HEK293 (cell line): ENCODE measurements around the gene LPCAT2.
"Not testable (repeated sequence)": the region's sequence is repeated elsewhere in the genome, so short reads cannot be mapped to it uniquely, and the experiment has no call there.

Experiments
- FEZF1 ChIP-seq: fragments of 450-650 bp; formaldehyde crosslinking; IDR thresholded peaks from 2 replicates; pipeline ENCODE4 v1.5.1; 2016; ENCODE audit warnings: missing biosample characterization, missing genetic modification characterization
- ZNF140 ChIP-seq: fragments of 450-650 bp; formaldehyde crosslinking; IDR thresholded peaks from 2 replicates; pipeline ENCODE4 v1.5.1; 2016; ENCODE audit warnings: missing biosample characterization, missing genetic modification characterization
- ZNF174 ChIP-seq: fragments of 450-650 bp; formaldehyde crosslinking; IDR thresholded peaks from 2 replicates; pipeline ENCODE4 v1.5.0; 2017; ENCODE audit warnings: missing biosample characterization, mild to moderate bottlenecking, missing genetic modification characterization
- ZNF2 ChIP-seq: fragments of 450-650 bp; formaldehyde crosslinking; IDR thresholded peaks from 2 replicates; pipeline ENCODE4 v1.5.1; 2016; ENCODE audit warnings: missing biosample characterization, missing genetic modification characterization
- ZNF391 ChIP-seq: fragments of 450-650 bp; formaldehyde crosslinking; IDR thresholded peaks from 2 replicates; pipeline ENCODE4 v1.5.1; 2016; ENCODE audit warnings: low read depth, missing biosample characterization, missing genetic modification characterization, borderline replicate concordance
- TF ChIP-seq, protein P1 (sequence below): fragments of 450-650 bp; formaldehyde crosslinking; IDR thresholded peaks from 2 replicates; pipeline ENCODE4 v1.5.1; 2016; ENCODE audit warnings: missing biosample characterization, missing genetic modification characterization
- TF ChIP-seq, protein P2 (sequence below): fragments of 450-650 bp; formaldehyde crosslinking; IDR thresholded peaks from 2 replicates; pipeline ENCODE4 v1.5.1; 2016; ENCODE audit warnings: missing biosample characterization, missing genetic modification characterization
- TF ChIP-seq, protein P3 (sequence below): fragments of 450-650 bp; formaldehyde crosslinking; IDR thresholded peaks from 2 replicates; pipeline ENCODE4 v1.5.1; 2016; ENCODE audit warnings: missing biosample characterization, missing genetic modification characterization, low read depth

DNA sequence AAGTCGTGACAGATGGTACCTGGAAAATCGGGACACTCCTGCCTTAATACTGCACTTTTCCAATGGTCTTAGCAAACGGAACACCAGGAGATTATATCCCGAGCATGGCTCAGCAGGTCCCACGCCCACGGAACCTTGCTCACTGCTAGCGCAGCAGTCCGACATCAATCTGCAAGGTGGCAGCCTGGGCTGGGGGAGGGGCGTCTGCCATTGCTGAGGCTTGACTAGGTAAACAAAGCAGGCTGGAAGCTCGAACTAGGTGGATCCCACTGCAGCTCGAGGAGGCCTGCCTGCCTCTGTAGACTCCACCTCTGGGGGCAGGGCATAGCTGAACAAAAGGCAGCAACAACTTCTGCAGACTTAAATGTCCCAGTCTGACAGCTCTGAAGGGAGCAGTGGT is 106.8 kb downstream of the LPCAT2 start:
- TF ChIP-seq, protein P1, sequence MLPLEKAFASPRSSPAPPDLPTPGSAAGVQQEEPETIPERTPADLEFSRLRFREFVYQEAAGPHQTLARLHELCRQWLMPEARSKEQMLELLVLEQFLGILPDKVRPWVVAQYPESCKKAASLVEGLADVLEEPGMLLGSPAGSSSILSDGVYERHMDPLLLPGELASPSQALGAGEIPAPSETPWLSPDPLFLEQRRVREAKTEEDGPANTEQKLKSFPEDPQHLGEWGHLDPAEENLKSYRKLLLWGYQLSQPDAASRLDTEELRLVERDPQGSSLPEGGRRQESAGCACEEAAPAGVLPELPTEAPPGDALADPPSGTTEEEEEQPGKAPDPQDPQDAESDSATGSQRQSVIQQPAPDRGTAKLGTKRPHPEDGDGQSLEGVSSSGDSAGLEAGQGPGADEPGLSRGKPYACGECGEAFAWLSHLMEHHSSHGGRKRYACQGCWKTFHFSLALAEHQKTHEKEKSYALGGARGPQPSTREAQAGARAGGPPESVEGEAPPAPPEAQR (tag by site-specific recombination): not testable (repeated sequence)
- TF ChIP-seq ZNF174 (tag by site-specific recombination); ZNF2 (tag by site-specific recombination); ZNF140; ZNF391 (tag by site-specific recombination); FEZF1 (tag by site-specific recombination): not testable (repeated sequence)
- TF ChIP-seq, protein P2, sequence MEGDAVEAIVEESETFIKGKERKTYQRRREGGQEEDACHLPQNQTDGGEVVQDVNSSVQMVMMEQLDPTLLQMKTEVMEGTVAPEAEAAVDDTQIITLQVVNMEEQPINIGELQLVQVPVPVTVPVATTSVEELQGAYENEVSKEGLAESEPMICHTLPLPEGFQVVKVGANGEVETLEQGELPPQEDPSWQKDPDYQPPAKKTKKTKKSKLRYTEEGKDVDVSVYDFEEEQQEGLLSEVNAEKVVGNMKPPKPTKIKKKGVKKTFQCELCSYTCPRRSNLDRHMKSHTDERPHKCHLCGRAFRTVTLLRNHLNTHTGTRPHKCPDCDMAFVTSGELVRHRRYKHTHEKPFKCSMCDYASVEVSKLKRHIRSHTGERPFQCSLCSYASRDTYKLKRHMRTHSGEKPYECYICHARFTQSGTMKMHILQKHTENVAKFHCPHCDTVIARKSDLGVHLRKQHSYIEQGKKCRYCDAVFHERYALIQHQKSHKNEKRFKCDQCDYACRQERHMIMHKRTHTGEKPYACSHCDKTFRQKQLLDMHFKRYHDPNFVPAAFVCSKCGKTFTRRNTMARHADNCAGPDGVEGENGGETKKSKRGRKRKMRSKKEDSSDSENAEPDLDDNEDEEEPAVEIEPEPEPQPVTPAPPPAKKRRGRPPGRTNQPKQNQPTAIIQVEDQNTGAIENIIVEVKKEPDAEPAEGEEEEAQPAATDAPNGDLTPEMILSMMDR: not testable (repeated sequence)
- TF ChIP-seq, protein P3, sequence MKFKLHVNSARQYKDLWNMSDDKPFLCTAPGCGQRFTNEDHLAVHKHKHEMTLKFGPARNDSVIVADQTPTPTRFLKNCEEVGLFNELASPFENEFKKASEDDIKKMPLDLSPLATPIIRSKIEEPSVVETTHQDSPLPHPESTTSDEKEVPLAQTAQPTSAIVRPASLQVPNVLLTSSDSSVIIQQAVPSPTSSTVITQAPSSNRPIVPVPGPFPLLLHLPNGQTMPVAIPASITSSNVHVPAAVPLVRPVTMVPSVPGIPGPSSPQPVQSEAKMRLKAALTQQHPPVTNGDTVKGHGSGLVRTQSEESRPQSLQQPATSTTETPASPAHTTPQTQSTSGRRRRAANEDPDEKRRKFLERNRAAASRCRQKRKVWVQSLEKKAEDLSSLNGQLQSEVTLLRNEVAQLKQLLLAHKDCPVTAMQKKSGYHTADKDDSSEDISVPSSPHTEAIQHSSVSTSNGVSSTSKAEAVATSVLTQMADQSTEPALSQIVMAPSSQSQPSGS (tag by site-specific recombination): not testable (repeated sequence)
